Tibial nerve (tissue), 4 donors: ENCODE data around the gene PTPRD.

Source experiments
- CTCF ChIP-seq, 5 experiments: fragments of 200-600 bp in 3 of 5; fragments of 450-650 bp in 2 of 5; sonication (generic) in 3 of 5; IDR thresholded peaks; one replicate each; pipeline ENCODE4 v1.5.1; 2016 to 2019; ENCODE audit warnings: antibody characterized with exemption in 5 of 5, mild to moderate bottlenecking in 3 of 5, moderate library complexity in 2 of 5
- EP300 ChIP-seq, 2 donors: sonication (generic); formaldehyde crosslinking; IDR thresholded peaks; one replicate each; pipeline ENCODE4 v1.6.1; 2017; ENCODE audit warnings: antibody characterized with exemption in 2 of 2, mild to moderate bottlenecking in 1 of 2
- POLR2A ChIP-seq, 2 donors: fragments of 450-650 bp; IDR thresholded peaks; one replicate each; pipeline ENCODE4 v1.6.1; 2017; ENCODE audit warnings: antibody characterized with exemption in 2 of 2, mild to moderate bottlenecking in 2 of 2, moderate library complexity in 2 of 2

GRCh38 chr9:8725635-8726034 lies 1887.2 kb downstream of the PTPRD start:
- no peak for TF ChIP-seq CTCF (IDR thresholded peaks at IDR 0.05)
- no peak for TF ChIP-seq EP300 (IDR thresholded peaks at IDR 0.05)
- TF ChIP-seq POLR2A (IDR thresholded peaks at IDR 0.05): no peak
